ENCODE measurements around the gene BAX.

BAX gene

GRCh38 chr19:48946463-48947257 is 8.0 kb upstream of the BAX start:
- no peak for TF ChIP-seq CTCF (IDR thresholded peaks at IDR 0.05; ENCODE audit: low read depth, low read length)
- no peak for DNase-seq (ENCODE audit: extremely low read depth, low read depth)

GRCh38 chr19:48947258-48947542 is 7.5 kb upstream of the BAX start:
- no peak for TF ChIP-seq CTCF (IDR thresholded peaks at IDR 0.05; ENCODE audit: low read depth, low read length)
- DNase-seq (ENCODE audit: extremely low read depth, low read depth), result no peak

- no peak for TF ChIP-seq CTCF (IDR thresholded peaks at IDR 0.05; ENCODE audit: low read depth, low read length)
- no peak for DNase-seq (ENCODE audit: extremely low read depth, low read depth)
These were observed 4.5 kb upstream of the BAX start for GRCh38 chr19:48950159-48950558.

- no peak for DNase-seq (ENCODE audit: extremely low read depth, low read depth)
- TF ChIP-seq CTCF (IDR thresholded peaks at IDR 0.05; ENCODE audit: low read depth, low read length), result no peak
These were observed 3.7 kb upstream of the BAX start for GRCh38 chr19:48950830-48951519.

GRCh38 chr19:48953141-48953540 is 1.5 kb upstream of the BAX start:
- no peak for TF ChIP-seq CTCF (IDR thresholded peaks at IDR 0.05; ENCODE audit: low read depth, low read length)

GRCh38 chr19:48953990-48954594 is 583 bp upstream of the BAX start:
- TF ChIP-seq CTCF (IDR thresholded peaks at IDR 0.05; ENCODE audit: low read depth, low read length), result no peak
- no peak for DNase-seq (ENCODE audit: extremely low read depth, low read depth)

More at GRCh38 chr19:48953141-48953540, 1.5 kb upstream of the BAX start:
- DNase-seq (ENCODE audit: extremely low read depth, low read depth), result no peak

- no peak for TF ChIP-seq CTCF (IDR thresholded peaks at IDR 0.05; ENCODE audit: low read depth, low read length)
- no peak for DNase-seq (ENCODE audit: extremely low read depth, low read depth)
These were observed 758 bp downstream of the BAX start for GRCh38 chr19:48955308-48955958.
